Nephron progenitor cell (in vitro differentiated cells): ENCODE results near the gene ZFP3.
"Not testable (repeated sequence)": the region's sequence is repeated elsewhere in the genome, so short reads cannot be mapped to it uniquely, and the experiment has no call there.

ENCODE experiments used
- DNase-seq: peaks from one replicate; pipeline ENCODE4 v3.0.0; 2021
- H3K27ac Mint-ChIP-seq: 2 replicates; pipeline ENCODE4 v1.8.0; 2021; ENCODE audit warnings: mild to moderate bottlenecking, moderate library complexity, mixed read lengths
- H3K27me3 Mint-ChIP-seq: 2 replicates; pipeline ENCODE4 v1.8.0; 2021; ENCODE audit warnings: mild to moderate bottlenecking, low read depth, mixed read lengths; ENCODE audit not compliant: poor library complexity
- H3K36me3 Mint-ChIP-seq: 2 replicates; pipeline ENCODE4 v1.8.0; 2021; ENCODE audit warnings: low read depth, mixed read lengths
- H3K4me1 Mint-ChIP-seq: 2 replicates; pipeline ENCODE4 v1.8.0; 2021; ENCODE audit warnings: mixed read lengths
- H3K4me3 Mint-ChIP-seq: 2 replicates; pipeline ENCODE4 v1.8.0; 2021; ENCODE audit warnings: mild to moderate bottlenecking, moderate library complexity, mixed read lengths
- H3K9me3 Mint-ChIP-seq: 2 replicates; pipeline ENCODE4 v1.8.0; 2021; ENCODE audit warnings: mild to moderate bottlenecking, moderate library complexity, mixed read lengths
- CTCF ChIP-seq: fragments of 200-600 bp; sonication (generic); IDR thresholded peaks from 2 replicates; pipeline ENCODE4 v1.5.0; 2021; ENCODE audit warnings: antibody characterized with exemption

The ZFP3 gene

GRCh38 chr17:5115673-5116651 is 37.7 kb downstream of the ZFP3 start, which contains the start of gene USP6:
Gene USP6 (plus strand): TSS chr17:5116032. CDS start chr17:5130368, 14,336 bp downstream.
- H3K4me3 Mint-ChIP-seq, result no peak within 1 kb of the TSS
- DNase-seq, result no peak
- peaks cover 34% of the 10 kb centered on the region for H3K9me3 Mint-ChIP-seq
- TF ChIP-seq CTCF, result no peak
- H3K27me3 Mint-ChIP-seq, result peaks cover 31% of the 10 kb centered on the region
- H3K36me3 Mint-ChIP-seq, result peaks cover 11% of the 10 kb centered on the region
- H3K27ac Mint-ChIP-seq, result no peak within 1 kb of the TSS
- peaks cover 12% of the 10 kb centered on the region for H3K4me1 Mint-ChIP-seq

GRCh38 chr17:5118219-5118618 is 40.0 kb downstream of the ZFP3 start:
- Mint-ChIP-seq H3K27ac (no peak overlapping the region), H3K9me3 (peaks cover 29% of the 10 kb centered on the region), H3K36me3 (peaks cover 8% of the 10 kb centered on the region), H3K4me3 (no peak overlapping the region), H3K4me1 (peaks cover 7% of the 10 kb centered on the region), H3K27me3 (peaks cover 44% of the 10 kb centered on the region)
- no peak for DNase-seq
- no peak for TF ChIP-seq CTCF

- no peak for DNase-seq
- Mint-ChIP-seq H3K27ac (no peak overlapping the region), H3K4me3 (no peak overlapping the region), H3K27me3 (peaks cover 59% of the 10 kb centered on the region), H3K9me3 (peaks cover 25% of the 10 kb centered on the region), H3K4me1 (peaks cover 7% of the 10 kb centered on the region), H3K36me3 (no peaks in the 10 kb centered on the region)
- TF ChIP-seq CTCF, result no peak
Measured at GRCh38 chr17:5120036-5120435, 41.8 kb downstream of the ZFP3 start.

- H3K9me3 Mint-ChIP-seq, result peaks cover 25% of the 10 kb centered on the region
- DNase-seq, H3K27ac Mint-ChIP-seq, H3K4me1 Mint-ChIP-seq, H3K36me3 Mint-ChIP-seq: not testable (repeated sequence)
- peaks cover 65% of the 10 kb centered on the region for H3K27me3 Mint-ChIP-seq
- peak overlapping the region; percentile 42 for H3K4me3 Mint-ChIP-seq
Measured at GRCh38 chr17:5120436-5121185, 42.3 kb downstream of the ZFP3 start.

- no peaks in the 10 kb centered on the region for H3K36me3 Mint-ChIP-seq
- H3K27ac Mint-ChIP-seq, result no peak overlapping the region
- peaks cover 24% of the 10 kb centered on the region for H3K9me3 Mint-ChIP-seq
- no peak for DNase-seq
- TF ChIP-seq CTCF, result no peak
- H3K4me1 Mint-ChIP-seq, result peaks cover 11% of the 10 kb centered on the region
- peaks cover 72% of the 10 kb centered on the region for H3K27me3 Mint-ChIP-seq
- H3K4me3 Mint-ChIP-seq, result peak overlapping the region; percentile 71
Measured at GRCh38 chr17:5121186-5121841, 43.0 kb downstream of the ZFP3 start.

GRCh38 chr17:5122056-5122455 is 43.8 kb downstream of the ZFP3 start:
- Mint-ChIP-seq H3K4me3 (peak overlapping the region; percentile 71), H3K4me1 (peaks cover 15% of the 10 kb centered on the region), H3K9me3 (peaks cover 16% of the 10 kb centered on the region), H3K27me3 (peaks cover 73% of the 10 kb centered on the region)
- H3K27ac Mint-ChIP-seq, DNase-seq, H3K36me3 Mint-ChIP-seq: not testable (repeated sequence)
